PC-9 (cell line): ENCODE data around the gene SLC12A4. TPM values are rescaled to one million over a fixed set of nuclear protein-coding genes. Genes with fewer than 3 reads are reported as not detected.

ENCODE experiments used
- BruUV-seq: library from RNA; stranded (reverse); fragments of 400-500 nt; replicated peaks from 2 replicates; lab custom pipeline; 2021; lab: Mats Ljungman, UMichigan
- CTCF ChIA-PET: fragments of 300-600 bp; sonication (Branson Sonifier 250); formaldehyde crosslinking; loops from one replicate; lab custom pipeline; 2022; ENCODE audit warnings: antibody characterized with exemption; lab: Charles Lee
- POLR2A ChIA-PET: fragments of 300-600 bp; sonication (Branson Sonifier 250); formaldehyde crosslinking; loops from one replicate; lab custom pipeline; 2022; ENCODE audit warnings: antibody characterized with exemption; ENCODE audit not compliant: unreplicated experiment; lab: Charles Lee
- DNase-seq, 2 experiments: peaks; one replicate each; pipeline versions ENCODE4 v3.0.0 to v3.0.0-alpha.2; 2015 to 2022; ENCODE audit warnings: mixed read lengths in 1 of 2
- H2AFZ ChIP-seq: fragments of 200-600 bp; sonication (generic); 2 replicates; pipeline ENCODE4 v1.8.1; 2017; ENCODE audit warnings: antibody characterized with exemption
- H3F3A ChIP-seq: fragments of 200-600 bp; sonication (generic); 2 replicates; pipeline ENCODE4 v1.8.1; 2017; ENCODE audit warnings: antibody characterized with exemption, mild to moderate bottlenecking, low read depth; ENCODE audit not compliant: insufficient read depth
- H3K27ac ChIP-seq: fragments of 200-600 bp; sonication (generic); 2 replicates; pipeline ENCODE4 v1.6.1; 2016; ENCODE audit warnings: mixed run types
- H3K27me3 ChIP-seq: fragments of 200-600 bp; sonication (generic); 2 replicates; pipeline ENCODE4 v1.6.1; 2016; ENCODE audit warnings: low read depth, mixed run types; ENCODE audit not compliant: insufficient read depth
- H3K36me3 ChIP-seq: fragments of 200-600 bp; sonication (generic); 2 replicates; pipeline ENCODE4 v1.6.1; 2016; ENCODE audit warnings: low read depth, mixed run types
- H3K4me1 ChIP-seq: fragments of 200-600 bp; sonication (generic); replicated peaks from 2 replicates; pipeline ENCODE4 v1.6.1; 2016; ENCODE audit warnings: mixed run types; ENCODE audit not compliant: insufficient read depth
- H3K4me2 ChIP-seq: fragments of 200-600 bp; sonication (generic); 2 replicates; pipeline ENCODE4 v1.6.1; 2017; ENCODE audit warnings: mixed run types
- H3K4me3 ChIP-seq: fragments of 200-600 bp; sonication (generic); 2 replicates; pipeline ENCODE4 v1.6.1; 2016; ENCODE audit warnings: mixed run types
- H3K79me2 ChIP-seq: fragments of 200-600 bp; sonication (generic); 2 replicates; pipeline ENCODE4 v1.6.1; 2017; ENCODE audit warnings: low read depth, mixed run types
- H3K9me2 ChIP-seq: fragments of 200-600 bp; sonication (generic); 2 replicates; pipeline ENCODE4 v1.8.1; 2017; ENCODE audit warnings: mild to moderate bottlenecking; ENCODE audit not compliant: insufficient read depth
- H3K9me3 ChIP-seq: fragments of 200-600 bp; sonication (generic); 2 replicates; pipeline ENCODE4 v1.8.1; 2016; ENCODE audit warnings: low read depth; ENCODE audit not compliant: insufficient read depth
- H4K20me1 ChIP-seq: fragments of 200-600 bp; sonication (generic); 2 replicates; pipeline ENCODE4 v1.8.1; 2017; ENCODE audit not compliant: insufficient read depth
- CTCF ChIP-seq: fragments of 200-600 bp; sonication (generic); conservative IDR thresholded peaks from 2 replicates; pipeline ENCODE4 v1.6.1; 2017; ENCODE audit warnings: mixed run types, antibody characterized with exemption, mild to moderate bottlenecking, moderate library complexity
- EZH2 ChIP-seq: fragments of 200-600 bp; sonication (generic); IDR thresholded peaks from 2 replicates; pipeline ENCODE4 v1.8.0; 2017; ENCODE audit warnings: antibody characterized with exemption, low read depth
- intact Hi-C: fragments of 100-400 bp; cut with micrococcal nuclease; formaldehyde crosslinking; loops from one replicate; pipeline ENCODE4 v1.10.0; 2022; ENCODE audit not compliant: unreplicated experiment
- total RNA-seq: library from RNA; stranded (reverse); gene quantifications from 2 replicates; pipeline ENCODE4 v1.2.3, GENCODE V29; 2021

Gene SLC12A4
- total RNA-seq, 1 experiment from 2014 or later: 27.0 TPM

DNA sequence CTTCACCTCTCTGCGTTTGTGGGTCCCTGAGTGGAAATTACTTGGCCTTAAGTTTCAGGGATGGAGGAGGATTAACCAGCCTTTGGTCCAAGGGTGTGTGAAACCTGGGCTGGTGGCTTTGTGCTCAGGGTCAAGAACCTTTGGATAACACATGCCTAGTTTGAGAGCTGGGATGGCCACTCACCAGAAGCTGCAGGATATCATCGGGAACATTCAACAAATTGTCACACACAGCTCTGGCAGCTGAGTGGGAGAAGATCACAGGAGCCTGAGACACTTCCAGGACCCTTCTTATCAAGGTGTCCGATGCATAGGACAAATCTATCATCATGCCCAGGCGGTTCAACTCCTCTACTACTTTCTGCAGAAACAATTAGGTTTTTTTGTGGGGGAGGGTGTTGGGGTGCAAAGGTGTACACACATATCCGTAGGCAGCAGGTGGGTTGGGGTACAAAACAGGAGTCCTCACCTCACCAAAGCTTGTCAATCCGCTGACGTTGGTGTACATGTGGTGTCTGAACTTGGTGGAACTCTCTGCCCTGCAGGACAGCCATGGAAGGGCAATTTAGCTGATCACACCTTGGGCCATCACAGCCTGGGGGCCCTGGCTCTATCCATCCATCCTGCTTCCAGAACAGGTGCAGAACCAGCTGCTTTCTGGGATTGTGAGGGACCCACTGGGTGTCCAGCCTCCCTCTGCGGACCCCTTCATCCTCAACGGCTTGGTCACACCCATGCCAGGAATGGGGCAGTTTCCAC lies 9.2 kb upstream of the SLC12A4 start:
- no peak overlapping the region for H2AFZ ChIP-seq
- BruUV-seq: no TSS peak
- H3K4me2 ChIP-seq: no peak overlapping the region
- H3K27me3 ChIP-seq: no peaks in the 10 kb centered on the region
- no peaks in the 10 kb centered on the region for H3K79me2 ChIP-seq
- H4K20me1 ChIP-seq: no peaks in the 10 kb centered on the region
- H3K9me2 ChIP-seq: no peaks in the 10 kb centered on the region
- no peak overlapping the region for H3K4me3 ChIP-seq
- POLR2A ChIA-PET: interaction anchor here (0.6 kb wide), 1 partner anchor 9 kb away, joined by 4 read pairs; no protein-coding TSS in a partner anchor
- 0 out of 2 replicates have a peak, but pooled peaks cover 4% of the 10 kb centered on the region for H3K4me1 ChIP-seq
- no peaks in the 10 kb centered on the region for H3K9me3 ChIP-seq
- DNase-seq: no peak
- 0 out of 2 replicates have a peak, but pooled peaks cover 4% of the 10 kb centered on the region for H3F3A ChIP-seq
- H3K36me3 ChIP-seq: no peaks in the 10 kb centered on the region
- CTCF ChIA-PET: no interaction called here
- intact Hi-C loops: no loop called here
- TF ChIP-seq EZH2 (no peak), CTCF (no peak)
- H3K27ac ChIP-seq: no peak overlapping the region

DNA sequence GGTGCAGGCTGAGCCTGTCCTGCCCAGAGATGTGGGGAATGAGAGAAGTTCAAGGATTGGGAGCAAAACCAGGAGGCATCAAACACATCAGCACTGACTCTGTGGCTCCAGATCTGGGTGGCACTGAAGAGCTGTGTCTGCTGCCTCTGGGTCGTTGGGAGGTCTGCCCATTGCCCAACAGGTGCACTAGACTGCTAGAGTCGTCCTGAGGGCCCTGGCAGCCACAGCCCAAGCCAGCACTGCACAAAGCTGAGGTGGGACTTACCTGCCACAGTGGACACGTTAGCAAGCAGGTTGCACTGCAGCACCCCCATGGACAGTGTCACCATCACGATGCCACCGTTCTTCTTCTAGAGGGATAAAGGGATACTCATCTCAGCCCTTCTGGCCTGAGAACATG lies 8.6 kb upstream of the SLC12A4 start:
- Histone ChIP-seq H3K27ac (no peak overlapping the region), H3F3A (0 out of 2 replicates have a peak, but pooled peaks cover 4% of the 10 kb centered on the region), H3K79me2 (no peaks in the 10 kb centered on the region), H3K9me2 (no peaks in the 10 kb centered on the region), H3K4me2 (no peak overlapping the region), H4K20me1 (no peaks in the 10 kb centered on the region), H3K36me3 (no peaks in the 10 kb centered on the region), H3K9me3 (no peaks in the 10 kb centered on the region), H2AFZ (no peak overlapping the region), H3K4me1 (0 out of 2 replicates have a peak, but pooled peaks cover 4% of the 10 kb centered on the region), H3K27me3 (no peaks in the 10 kb centered on the region), H3K4me3 (no peak overlapping the region)
- TF ChIP-seq EZH2 (no peak), CTCF (no peak)
- ChIA-PET CTCF (no interaction called here), POLR2A (interaction anchor here (0.6 kb wide), 1 partner anchor 8 kb away, joined by 4 read pairs; no protein-coding TSS in a partner anchor)
- no TSS peak for BruUV-seq
- DNase-seq: no peak
- intact Hi-C loops: no loop called here

DNA sequence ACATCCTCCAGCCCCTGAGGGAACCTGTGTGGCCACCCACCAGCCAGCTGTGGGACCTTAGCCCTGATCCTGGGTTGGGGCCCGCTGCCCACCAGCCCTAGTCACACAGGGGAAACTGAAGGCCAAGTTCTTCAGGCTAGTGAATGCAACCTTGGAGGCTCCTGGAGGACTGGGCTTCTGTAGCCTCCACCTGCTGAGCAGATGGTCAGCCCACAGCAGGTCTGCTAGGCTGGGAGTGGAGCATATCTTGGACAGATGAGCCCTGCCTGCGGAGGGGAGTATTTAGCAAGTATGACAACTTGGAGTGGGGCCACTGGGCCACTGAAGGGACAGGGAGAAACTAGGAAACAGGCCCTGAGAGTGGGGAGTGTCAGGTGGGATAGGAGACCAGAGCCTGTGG lies 7.8 kb upstream of the SLC12A4 start:
- ChIA-PET POLR2A (no interaction called here), CTCF (no interaction called here)
- Histone ChIP-seq H3K79me2 (no peaks in the 10 kb centered on the region), H3K9me2 (no peaks in the 10 kb centered on the region), H3F3A (0 out of 2 replicates have a peak, but pooled peaks cover 4% of the 10 kb centered on the region), H3K9me3 (no peaks in the 10 kb centered on the region), H3K36me3 (no peaks in the 10 kb centered on the region), H2AFZ (no peak overlapping the region), H3K27me3 (no peaks in the 10 kb centered on the region), H3K4me2 (no peak overlapping the region), H3K4me1 (0 out of 2 replicates have a peak, but pooled peaks cover 4% of the 10 kb centered on the region), H3K27ac (no peak overlapping the region), H3K4me3 (no peak overlapping the region), H4K20me1 (no peaks in the 10 kb centered on the region)
- no peak for DNase-seq
- TF ChIP-seq EZH2 (no peak), CTCF (no peak)
- BruUV-seq: no TSS peak
- intact Hi-C loops: no loop called here
